DMS79 (cell line): ENCODE measurements around the gene MOB3C.
A peak's percentile ranks its signal among the peaks of the same experiment; 100 is the strongest.

Experiments
- DNase-seq: peaks from one replicate; lab custom pipeline; 2025; lab: John Stamatoyannopoulos, UW

The MOB3C gene

DNA sequence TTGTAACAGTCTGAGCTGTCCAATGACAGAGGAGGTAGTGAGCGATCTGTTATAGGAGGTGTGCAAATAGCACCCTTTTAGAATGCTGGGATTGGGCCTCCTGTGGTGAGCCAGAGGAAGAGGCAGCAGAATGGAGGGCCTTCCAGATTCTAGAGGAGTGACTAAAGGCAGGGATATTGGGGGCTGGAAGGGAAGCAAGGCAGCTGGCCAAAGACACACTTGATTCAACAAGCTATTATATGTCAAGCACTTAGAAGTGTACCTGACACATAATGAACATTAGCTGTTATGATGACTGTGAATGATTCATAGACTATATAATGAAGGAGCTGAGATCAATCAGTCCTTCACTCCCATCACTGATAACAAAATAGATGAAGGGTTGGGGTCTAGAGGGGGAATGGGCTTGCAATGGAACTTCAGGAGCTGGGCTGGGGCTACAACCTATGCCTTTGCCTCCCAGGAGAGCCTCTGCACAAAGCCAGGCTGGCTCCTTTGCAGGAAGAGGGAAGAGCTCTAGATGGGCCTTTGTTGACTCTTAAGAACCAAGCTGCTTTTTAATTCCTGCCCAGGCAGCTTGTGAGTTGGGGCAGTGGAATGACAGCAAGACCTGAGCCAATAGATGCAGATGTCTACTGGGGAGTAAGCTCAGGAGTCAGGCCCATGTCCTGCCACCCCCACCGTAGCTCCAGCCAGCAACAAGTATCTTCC is 10.2 kb downstream of the MOB3C start:
- peak; percentile 88 for DNase-seq

DNA sequence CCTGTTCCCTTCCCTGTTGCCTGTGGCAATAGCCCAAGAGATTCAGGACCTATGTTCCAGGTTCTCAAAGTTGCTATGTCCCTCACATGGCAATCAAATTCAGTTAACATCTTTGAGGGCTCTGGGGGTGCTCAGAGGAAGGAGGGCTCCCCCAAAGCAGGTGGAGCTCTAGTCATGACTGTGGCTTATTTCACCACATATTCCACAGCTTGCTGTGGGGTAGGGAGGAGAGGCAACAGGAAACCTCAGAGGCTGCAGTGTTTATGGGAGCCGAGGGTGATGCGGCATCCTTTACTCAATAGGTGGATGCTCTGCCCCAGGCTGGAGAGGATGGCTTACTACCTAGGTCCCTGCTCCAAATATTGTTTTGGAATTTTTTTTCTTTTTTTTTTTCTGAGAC is 11.4 kb downstream of the MOB3C start:
- no peak for DNase-seq

DNA sequence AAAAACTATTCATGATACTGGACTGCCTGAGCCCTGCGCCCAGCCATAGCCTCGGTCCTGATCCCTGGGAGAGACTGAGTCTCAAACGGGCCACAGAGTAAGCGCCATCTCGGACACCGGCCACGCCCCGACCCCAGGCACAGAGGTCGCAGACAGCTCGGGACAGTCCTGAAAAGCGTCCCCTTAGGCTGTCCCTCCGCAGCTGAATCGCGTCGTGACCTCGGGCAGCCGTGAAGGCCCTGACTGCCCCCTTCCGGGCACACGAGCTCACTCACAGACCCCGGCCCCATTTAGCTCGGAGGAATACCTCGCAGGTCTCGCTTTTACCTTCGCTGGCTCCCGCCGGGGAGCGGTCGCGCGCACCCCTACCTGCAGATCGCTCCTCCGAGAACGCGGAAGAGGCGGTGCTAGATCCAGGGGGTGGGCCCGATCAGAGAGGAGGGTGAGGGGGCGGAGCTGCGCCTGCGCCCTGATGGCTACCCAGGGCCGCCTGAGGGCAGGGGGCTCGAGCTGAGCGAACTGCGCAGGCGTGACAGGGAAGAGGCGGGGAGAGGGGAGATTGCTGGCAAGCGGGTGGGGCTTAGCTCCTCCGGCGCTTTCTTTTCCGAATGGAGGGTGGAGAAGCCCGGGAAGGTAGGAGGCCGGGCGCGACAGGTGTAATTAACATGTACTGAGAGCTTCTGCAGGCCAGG is 12.6 kb downstream of the MOB3C start, which contains the start of gene MKNK1:
Gene MKNK1 (minus strand): TSS at position 411 of the 692 bp plus-strand sequence. CDS start 20,941 bp downstream, outside the sequence.
- peak; percentile 95 for DNase-seq

DNA sequence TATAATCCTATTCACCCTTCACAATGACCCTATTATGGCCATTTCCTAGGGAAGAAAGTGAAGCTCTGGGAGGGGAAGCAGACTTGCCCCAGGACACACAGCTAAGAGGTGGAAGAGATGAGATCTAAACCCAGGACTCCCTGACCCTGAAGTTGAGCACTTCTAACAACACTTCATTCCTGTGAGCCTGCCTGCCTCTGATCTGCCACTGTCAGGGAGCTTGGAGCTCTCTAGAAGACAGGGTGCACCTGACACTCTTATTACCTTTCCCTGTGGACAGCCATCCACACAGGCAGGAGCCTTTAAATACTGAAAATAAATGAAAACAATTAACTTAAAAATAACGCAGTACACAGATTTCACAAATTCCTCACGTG is 13.1 kb downstream of the MOB3C start:
- DNase-seq = no peak

DNA sequence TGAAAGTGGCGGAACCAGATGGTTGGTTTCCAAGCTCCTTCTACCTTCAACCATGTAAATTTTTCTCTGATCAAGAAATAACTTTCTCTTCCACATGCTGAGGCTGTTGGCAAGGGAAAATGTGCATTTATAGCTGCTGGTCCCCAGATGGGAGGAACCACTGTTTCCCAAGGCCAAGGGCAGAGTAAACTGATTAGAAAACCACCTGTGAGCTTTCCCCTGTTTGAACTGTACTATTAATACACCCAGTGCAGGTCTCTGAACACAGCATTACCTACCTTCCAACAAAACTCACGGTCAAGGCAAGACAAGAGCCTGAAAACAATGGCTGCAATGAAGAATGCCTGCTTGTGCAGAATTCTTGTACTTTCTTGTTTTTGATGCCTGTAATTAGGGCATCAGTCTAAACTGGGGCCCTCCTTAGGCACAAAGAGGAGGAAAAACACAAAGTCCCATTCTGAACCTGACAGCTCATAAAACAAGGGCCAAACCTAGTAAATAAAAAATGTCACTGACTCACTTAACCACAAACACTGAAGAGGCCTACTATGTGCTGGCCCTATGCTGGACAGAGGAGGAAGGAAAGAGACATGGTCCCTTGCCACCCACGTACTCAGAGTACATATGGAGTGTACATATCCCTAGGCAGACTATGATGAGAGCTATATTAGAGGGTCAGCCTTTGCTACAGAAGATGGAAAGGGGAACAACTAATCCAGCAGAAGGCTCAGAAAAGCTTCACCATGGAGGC is 15.2 kb downstream of the MOB3C start:
- peak; percentile 12 for DNase-seq

DNA sequence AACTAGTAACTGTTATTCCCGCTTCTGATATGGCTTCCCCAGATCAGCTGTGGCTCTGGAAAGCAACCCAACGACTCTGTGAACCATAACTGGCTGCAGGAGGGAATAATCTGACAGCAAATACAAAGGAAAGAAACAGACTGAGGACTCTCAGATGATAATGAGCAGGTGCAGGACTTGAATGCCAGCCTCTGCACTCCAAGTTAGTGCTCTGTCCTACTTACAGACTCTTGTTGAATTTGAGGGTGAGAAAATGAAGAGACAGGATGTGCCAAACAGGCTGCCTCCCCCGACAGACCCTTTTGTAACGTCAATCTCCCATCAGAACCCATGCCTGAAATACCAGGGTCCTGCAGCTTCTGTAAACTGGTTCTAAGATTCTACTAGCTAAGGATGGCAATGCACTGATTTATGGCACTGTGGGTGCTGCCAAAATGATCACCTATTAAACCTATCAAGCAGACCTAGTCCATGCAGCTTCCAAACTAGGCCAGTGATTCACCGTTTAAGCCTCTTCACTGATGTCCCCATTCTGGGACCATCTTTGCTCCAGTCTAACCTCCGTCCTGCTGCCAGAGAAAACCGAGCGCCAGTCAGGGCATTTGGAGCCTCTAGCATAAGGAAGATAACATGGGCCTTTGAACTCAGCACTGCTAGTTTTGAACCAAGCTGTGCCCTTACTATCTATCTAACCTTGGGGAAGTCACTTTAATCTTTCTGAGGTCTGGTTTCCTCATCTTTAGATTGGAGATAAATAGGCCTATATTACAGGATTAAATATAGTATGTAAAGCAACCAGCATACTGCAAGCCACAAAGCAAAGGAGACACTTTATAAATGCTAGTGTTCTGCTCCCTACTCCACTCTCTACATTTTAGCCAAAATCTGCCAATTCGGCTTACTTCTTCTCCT is 17.3 kb downstream of the MOB3C start:
- no peak for DNase-seq

DNA sequence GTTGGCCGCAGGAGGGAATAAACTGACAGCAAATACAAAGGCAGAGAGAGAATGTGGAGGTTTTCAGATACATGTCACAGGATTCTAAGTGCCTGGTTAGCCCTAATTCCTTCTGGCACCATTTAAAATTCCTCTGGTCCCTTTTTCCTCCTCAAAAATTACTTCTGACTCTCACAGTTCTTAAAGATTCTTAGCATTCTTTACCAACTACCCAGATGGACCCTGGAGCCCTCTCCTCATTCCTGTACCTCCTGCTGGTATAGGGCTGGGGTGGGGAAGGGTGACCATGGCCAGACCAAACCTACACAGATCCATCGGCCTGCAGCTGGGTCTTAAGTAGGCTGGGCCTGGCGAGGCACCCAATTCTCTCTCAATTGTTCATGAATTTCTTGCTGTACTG is 19.8 kb downstream of the MOB3C start:
- DNase-seq = no peak

DNA sequence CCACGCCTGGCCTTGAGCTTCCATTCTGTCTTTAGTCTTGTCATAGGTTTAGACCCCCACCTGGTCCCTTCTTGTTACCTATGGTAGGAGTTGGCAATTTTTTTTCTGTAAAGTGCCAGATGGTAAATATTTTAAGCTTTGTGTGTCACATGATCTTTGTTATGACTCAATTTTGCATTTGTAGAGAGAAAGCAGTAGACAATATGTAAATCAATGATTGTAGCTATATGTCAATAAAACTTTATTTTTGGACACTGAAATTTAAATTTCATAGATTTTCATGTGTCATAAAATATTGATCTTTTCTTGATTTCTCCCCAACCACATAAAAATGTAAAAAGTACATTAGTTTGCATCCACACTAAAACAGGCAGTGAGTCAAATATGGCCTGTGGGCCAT is 20.6 kb downstream of the MOB3C start:
- DNase-seq = no peak

DNA sequence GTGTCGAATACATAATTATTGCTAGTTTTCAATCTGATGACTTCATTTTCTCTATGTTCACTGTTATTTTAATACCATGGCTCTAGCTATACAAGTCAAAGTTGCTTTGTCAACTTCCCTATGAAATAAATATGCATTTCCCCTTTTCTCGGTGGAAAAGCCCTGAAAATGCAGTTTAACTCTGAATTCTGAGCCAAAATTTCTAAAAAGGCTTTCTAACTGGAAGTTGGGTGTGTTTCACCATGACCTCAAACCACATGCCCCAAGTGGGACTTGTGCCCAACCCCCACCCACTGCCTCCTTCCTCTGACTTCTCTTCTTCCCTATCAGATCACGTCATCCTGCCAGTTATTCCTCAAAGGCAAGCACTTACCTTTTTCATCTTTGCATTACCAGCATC is 21.5 kb downstream of the MOB3C start:
- no peak for DNase-seq

DNA sequence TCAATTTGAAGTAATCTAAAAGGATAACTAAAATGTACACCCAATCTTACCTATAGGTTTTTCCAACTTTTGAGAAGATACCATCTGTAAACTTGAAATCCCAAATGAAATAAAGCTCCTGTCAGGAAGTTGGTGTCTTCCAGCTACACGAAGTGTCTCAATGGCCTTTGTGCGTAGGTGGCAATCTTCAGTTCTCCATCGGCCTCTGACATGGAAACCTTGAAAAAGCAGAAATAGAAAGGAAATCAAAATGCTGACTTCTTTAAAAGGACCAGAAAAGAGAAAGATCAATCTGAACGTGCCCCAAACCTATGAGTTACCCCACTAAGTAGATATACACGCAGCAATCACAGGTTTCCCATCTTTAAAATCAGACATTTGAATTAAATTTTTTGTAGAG is 22.5 kb downstream of the MOB3C start:
- no peak for DNase-seq

DNA sequence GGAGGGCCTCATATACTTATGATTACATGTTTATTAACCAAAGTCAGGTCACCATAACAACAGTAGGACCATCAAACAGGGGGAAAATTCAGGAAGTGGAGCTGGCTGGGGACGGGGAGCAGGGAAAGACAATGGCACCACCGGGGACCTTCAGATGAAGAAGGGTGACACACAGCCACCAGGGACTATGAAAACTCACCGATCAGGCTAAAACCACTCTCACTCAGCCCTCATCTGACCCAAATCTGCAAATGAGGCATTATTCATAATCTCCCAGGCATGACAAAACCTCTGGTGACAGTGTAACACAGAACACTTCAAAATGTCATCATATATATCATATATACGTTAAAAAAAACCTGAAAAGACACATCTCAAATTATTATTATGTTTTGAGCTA is 23.8 kb downstream of the MOB3C start:
- DNase-seq = no peak

DNA sequence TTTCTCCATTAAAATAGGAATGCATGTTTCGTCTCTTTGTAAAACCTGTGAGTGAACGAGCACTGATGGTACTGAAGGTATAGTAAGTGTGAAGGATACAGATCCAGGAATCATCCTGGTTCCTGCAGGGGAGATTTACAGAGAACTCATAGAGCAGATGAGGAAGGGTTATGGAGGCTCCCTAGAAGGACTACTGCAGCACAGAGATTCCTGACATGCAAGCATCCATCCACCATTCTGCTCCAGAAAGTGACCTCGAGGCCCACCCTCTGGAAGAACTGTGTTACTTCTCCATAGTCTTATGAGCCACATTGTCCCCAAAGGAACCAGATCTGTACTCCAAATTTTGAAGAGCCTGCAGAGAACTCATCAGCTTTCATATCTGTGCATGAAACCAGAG is 27.1 kb downstream of the MOB3C start:
- DNase-seq = no peak

DNA sequence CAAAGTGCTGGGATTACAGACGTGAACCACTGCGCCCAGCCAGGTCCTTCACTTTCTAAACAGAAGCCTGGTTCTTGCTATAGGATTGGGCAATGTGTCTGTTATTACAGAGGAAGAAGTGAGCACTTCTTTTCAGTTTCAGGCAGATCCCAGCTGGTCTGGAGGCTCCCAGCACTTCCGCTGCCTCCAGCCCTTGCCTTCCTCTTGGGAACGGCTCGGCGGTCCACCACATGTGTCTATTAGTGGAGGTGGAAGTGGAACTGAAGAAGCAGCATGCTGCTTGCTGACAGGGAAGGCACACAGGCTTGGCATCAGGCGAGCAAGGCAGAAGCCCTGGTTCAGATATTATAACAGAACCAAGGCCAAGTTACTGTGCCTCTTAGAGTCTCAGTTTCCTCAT is 29.5 kb downstream of the MOB3C start:
- no peak for DNase-seq

DNA sequence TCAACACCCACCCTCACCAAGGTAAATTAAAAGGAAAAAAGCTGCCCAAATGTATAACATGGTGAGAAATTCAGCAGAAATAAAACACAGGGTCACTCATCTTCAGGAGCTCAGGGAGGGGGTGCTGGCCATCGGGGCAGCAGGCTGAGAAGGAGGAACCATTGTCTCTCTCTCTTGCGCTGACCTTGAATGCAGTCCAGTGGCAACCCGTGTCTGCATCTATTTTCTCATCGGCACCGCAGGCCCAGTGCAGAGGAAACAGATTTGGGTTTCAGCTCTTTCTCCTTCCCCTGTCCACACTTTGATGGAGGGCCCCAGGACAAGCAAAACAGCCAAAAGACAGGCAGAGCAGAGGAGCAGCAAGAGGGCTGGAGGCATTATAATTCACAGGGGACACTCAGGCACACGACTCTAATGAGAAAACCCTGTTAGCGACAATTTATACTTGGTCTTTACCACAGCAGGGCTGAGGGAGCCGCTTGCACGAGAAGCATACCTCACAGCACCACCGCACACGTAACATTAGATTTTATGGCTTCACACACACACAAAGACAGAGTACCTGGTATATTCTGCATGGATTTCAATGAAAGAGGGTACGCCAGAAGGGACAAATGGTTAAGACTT is 31.2 kb downstream of the MOB3C start:
- no peak for DNase-seq

DNA sequence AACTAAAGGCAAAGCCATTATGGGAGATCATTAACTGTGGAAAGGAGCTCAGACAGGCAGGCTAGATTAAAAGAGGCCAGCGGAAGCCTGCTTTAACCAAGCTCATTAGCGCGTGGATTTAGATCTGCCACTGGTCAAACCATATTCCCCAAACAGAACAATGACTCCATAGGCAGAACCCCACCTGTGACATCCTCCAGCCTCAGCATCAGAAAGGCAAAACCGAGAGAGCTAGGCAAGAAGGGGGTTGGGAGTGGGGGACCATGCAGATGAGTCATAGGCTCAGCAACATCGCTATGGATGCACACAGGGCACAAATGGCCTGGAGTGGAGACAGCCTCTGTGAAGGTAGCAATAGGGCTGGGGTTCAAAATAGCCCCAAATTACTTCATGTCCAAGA is 33.1 kb downstream of the MOB3C start:
- DNase-seq = no peak

DNA sequence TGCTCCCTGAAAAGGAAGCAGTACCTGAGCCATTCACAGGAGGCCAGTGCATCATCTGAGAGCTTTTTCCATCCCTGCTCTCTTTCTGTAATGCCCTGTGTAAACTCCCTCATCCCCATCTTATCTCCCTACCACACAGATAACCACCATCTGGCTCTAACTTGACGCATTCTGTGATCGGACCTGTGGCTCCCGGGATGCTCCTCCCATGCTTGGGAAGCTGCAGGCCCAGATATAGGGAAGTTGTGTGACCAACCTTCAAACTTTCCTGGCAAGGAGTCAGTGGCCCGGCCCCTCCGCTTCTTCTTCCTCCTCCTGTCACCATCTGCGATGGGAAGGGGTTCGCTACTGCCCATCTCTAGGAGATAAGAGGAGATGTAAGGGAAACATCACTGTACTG is 33.6 kb downstream of the MOB3C start:
- no peak for DNase-seq

DNA sequence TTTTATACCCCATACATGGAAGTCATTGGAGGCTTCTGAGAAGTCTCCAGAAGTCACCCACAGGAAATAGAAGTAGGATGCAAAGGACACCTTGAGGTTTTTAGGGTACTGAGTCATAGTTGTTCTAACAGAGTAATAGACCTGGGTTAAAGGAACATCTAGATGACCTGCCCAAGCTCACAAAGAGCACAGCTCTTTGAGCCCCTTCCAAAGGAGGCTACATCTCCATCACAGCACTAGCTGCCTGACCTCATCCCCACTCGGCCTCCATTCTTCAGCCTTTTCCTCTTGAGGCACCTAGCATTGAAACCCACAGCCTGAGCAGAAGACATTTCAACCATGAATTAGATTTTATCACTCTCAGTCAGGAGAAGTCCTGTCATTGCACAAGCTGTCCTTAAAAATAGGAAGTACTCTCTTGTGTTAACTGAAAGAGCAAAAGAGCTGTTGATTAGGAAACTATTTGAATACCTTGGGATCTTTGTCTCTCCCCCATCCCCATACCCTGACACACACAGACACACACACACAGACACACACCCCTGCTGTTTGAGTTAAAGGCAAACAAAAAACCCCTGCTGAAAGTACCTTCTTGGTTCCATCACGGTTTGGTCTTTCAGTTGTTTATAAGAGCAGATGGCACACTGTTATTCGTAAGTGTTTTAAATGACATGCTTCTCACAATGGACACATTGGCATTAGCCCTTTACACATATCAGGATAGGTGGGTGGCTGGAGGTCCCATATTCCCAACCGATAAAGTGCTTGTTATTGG is 34.7 kb downstream of the MOB3C start:
- no peak for DNase-seq

DNA sequence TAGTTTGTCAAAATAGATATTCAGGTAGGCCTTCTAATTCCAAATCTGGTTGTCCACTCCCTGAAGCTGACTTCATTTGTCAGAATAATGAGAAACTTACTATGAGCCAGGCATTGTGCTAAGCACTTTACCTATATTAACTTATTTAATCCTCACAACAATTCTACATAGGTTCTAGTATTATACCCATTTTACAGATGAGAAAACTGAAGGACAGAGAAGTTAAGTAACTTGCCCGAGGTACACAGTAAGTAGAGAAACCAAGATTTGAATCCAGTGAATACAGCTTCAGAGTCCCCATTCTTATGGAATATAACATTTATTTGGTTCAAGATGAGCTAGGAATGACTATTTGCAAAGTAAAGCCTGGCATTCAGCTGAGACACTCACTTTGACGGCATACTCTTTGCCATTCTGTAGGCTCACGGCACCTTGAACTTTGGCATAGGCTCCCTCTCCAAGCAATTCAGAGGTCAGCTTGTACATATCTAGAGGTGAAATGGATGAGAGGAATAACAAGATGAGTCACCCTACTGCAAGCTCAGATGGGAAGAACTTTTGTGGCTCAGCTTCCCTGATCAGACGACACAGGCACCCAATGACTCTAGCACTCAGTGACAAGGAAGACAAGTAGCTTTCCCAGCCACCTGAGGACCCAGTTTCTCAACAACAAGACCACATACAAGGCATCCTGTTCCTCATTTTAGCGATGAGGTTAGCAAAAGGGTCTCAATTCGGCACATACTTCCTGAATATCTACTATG is 36.3 kb downstream of the MOB3C start:
- no peak for DNase-seq

DNA sequence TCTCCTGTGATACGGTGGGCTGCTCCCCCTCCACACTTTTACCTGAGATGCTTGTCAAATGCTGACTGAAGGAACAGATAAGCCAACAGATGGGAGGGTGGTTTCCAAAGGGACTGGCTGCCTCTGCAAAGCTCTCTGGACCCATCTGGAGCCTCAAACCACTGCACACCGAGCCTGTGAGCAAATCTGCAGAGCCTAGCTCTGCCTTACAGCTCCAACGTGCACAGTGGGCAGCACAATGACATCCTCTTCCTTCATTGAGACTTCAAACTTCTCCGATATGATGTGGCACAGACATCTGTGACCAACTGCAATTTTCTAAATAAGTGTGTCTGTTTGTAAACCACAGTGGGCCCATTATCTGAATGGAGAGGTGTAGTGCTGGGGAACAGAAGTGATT is 38.9 kb downstream of the MOB3C start:
- DNase-seq = no peak

DNA sequence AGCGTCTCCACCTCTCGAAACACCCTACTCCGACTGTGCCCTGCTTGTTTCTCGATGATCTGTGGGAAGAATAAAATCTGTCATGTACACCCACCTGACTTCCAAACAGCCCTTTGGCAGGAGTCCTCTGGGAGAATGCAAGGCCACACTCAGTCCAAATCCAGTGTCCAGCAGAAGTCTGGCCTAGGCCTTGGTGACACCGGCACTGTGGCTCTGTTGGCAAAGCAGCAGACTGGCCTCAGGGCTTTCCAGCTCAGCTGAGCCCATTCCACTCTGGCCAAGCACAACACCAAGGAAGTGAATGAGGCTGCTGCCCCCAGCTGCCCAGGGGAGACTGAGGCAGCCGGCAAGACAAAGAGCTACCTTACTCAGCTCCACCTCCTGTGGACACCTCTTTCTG is 40.0 kb downstream of the MOB3C start:
- no peak for DNase-seq
